A549 (cell line): ENCODE data around the gene BLID. TPM values are rescaled to one million over a fixed set of nuclear protein-coding genes. Genes with fewer than 3 reads are reported as not detected.

ENCODE experiments used
- polyA plus RNA-seq, 4 experiments: library from polyadenylated mRNA; depleted of rRNA in 3 of 4; stranded (reverse); fragments of >200 nt; fragmentation: RNase III in 1 of 4; extraction: RNeasy Plus Mini Kit Qiagen cat#74134 plus additional on column Dnase treatment in 1 of 4; gene quantifications; 2 replicates in 3 of 4; 3 replicates in 1 of 4; pipeline ENCODE4 v1.2.3, GENCODE V29; 2011 to 2017
- small RNA-seq, 6 experiments: library from RNA; depleted of rRNA; stranded (forward); fragments of <200 nt; gene quantifications; one replicate each; pipeline ENCODE3, GENCODE V24; 2012

The BLID gene
- polyA plus RNA-seq, 2 of the 4 experiments (the other 2 are of a cell fraction), result 0.14 TPM; not detected in 1

Small RNAs within 50 kb of the gene (small RNA-seq; reads per million reads assigned to genes)
- gene MIR100 (736 to 22,261 (median 14,962) reads per million in 6 experiments), gene MIR125B1 (1.4 to 99.7 (median 11.5) reads per million in 6 experiments), gene MIRLET7A2 (3.8 to 125 (median 90.7) reads per million in 6 experiments)
